GM12891 (cell line): ENCODE measurements around the gene SPATA46.

Source experiments
- PAX5 ChIP-seq: IDR thresholded peaks from 2 replicates; pipeline ENCODE4 v1.6.1; 2011; ENCODE audit warnings: low read length, moderate library complexity, mild to moderate bottlenecking; ENCODE audit not compliant: insufficient read depth, severe bottlenecking
- POLR2A ChIP-seq: IDR thresholded peaks from 2 replicates; pipeline ENCODE4 v1.6.1; 2011; ENCODE audit warnings: low read depth, low read length, control low read depth
- POLR2AphosphoS5 ChIP-seq: IDR thresholded peaks from 2 replicates; pipeline ENCODE4 v1.6.1; 2011; ENCODE audit warnings: low read depth, low read length, control low read depth
- POU2F2 ChIP-seq: IDR thresholded peaks from 2 replicates; pipeline ENCODE4 v1.6.1; 2011; ENCODE audit warnings: low read depth, mild to moderate bottlenecking, control low read depth, low read length, moderate library complexity
- TAF1 ChIP-seq: IDR thresholded peaks from 2 replicates; pipeline ENCODE4 v1.6.1; 2011; ENCODE audit warnings: low read depth, low read length, control low read depth

- TF ChIP-seq POLR2AphosphoS5 (no peak), POLR2A (no peak), TAF1 (no peak), PAX5 (no peak), POU2F2 (no peak)
These were observed 41.5 kb downstream of the SPATA46 start for GRCh38 chr1:162335126-162335525.
